Activated naive CD8-positive, alpha-beta T cell (primary cell): ENCODE measurements around the gene TMEM52.

Experiments used
- H3K27ac Mint-ChIP-seq: one replicate; pipeline ENCODE4 v1.8.0; 2021; ENCODE audit warnings: mixed read lengths
- H3K27me3 Mint-ChIP-seq: one replicate; pipeline ENCODE4 v1.8.0; 2021; ENCODE audit warnings: mixed read lengths
- H3K36me3 Mint-ChIP-seq: one replicate; pipeline ENCODE4 v1.8.0; 2021; ENCODE audit warnings: mixed read lengths
- H3K4me1 Mint-ChIP-seq: one replicate; pipeline ENCODE4 v1.8.0; 2021; ENCODE audit warnings: low read depth, mixed read lengths
- H3K4me3 Mint-ChIP-seq: one replicate; pipeline ENCODE4 v1.8.0; 2021; ENCODE audit warnings: mild to moderate bottlenecking, mixed read lengths
- H3K9me3 Mint-ChIP-seq: one replicate; pipeline ENCODE4 v1.8.0; 2021; ENCODE audit warnings: low read depth, mixed read lengths

TMEM52 gene

DNA sequence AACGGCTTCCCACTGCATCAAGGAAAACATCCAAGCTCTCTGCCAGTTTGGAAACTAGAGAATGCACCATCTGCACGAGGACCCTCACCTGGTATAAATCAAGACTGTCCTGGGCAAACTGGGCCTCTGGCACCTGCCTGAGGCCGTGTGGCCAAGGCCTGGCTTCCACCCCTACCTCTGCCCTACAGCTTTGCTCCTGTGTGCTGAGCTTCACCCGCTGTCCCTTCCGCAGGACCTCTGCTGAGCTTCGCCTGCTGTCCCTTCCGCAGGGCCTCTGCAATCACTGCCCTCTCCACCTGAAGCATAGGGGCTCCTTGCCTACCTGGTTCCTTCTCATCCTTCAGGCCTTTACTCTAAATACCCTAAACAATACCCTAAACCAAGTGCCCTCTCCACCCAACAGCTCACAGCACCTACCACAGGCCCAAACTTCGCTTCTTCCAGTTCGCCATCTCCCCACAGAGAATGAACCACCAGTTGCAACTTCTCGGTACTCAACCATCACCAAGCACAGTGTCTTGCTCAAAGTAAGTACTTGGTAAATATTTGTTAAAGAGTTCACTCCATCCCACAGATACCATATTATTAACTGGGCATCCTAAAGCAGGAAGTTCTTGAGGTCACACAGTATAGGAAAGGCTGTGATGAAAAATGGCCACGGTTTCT, 46.6 kb downstream of the TMEM52 start:
- no peaks in the 10 kb centered on the region for H3K9me3 Mint-ChIP-seq
- H3K27ac Mint-ChIP-seq, result peak overlapping the region; percentile 64
- H3K36me3 Mint-ChIP-seq, result peaks cover 6% of the 10 kb centered on the region
- H3K4me3 Mint-ChIP-seq, result no peak overlapping the region
- H3K27me3 Mint-ChIP-seq, result no peaks in the 10 kb centered on the region
- peaks cover 69% of the 10 kb centered on the region for H3K4me1 Mint-ChIP-seq

DNA sequence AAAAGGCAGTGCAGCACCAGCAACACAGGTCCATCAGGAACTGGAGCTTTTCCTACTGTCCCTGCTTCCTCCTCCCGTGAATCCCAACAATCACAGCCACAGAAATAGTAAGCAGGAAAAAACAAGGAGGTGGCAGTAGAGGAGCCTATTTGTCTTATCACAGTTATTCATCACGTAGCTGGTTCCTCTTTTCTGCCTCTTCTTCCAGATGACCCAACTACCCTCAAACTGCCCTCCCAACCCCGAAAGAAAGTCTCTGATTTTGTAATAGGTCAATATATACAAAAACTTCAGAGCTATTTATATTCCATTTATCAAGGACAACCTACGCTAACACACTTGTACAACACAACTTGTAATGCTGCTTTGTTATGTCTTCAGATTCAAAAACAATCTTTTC, 49.6 kb downstream of the TMEM52 start:
- Mint-ChIP-seq H3K9me3 (no peaks in the 10 kb centered on the region), H3K27me3 (no peaks in the 10 kb centered on the region), H3K4me1 (peaks cover 58% of the 10 kb centered on the region), H3K4me3 (no peak overlapping the region), H3K27ac (no peak overlapping the region), H3K36me3 (peaks cover 2% of the 10 kb centered on the region)
